ENCODE measurements around the gene HS6ST1.

GRCh38 chr2:128322715-128323554 is 4.3 kb upstream of the HS6ST1 start:
- TF ChIP-seq RFX5 (IDR thresholded peaks at IDR 0.05; ENCODE audit: low read depth, low read length) (no peak), CTCF (conservative IDR thresholded peaks at IDR 0.05; ENCODE audit: low read depth, low read length) (no peak)

Measured in IMR-90 (cell line).